Astrocyte (in vitro differentiated cells and primary cell): ENCODE data around the gene NUP93. TPM values are rescaled to one million over a fixed set of nuclear protein-coding genes. Genes with fewer than 3 reads are reported as not detected.
A peak's percentile ranks its signal among the peaks of the same experiment; 100 is the strongest.

Source experiments
- DNase-seq: peaks from one replicate; pipeline ENCODE4 v3.0.0-alpha.2; 2010; ENCODE audit warnings: low read depth
- FAIRE-seq: peaks from 2 replicates; lab custom pipeline; 2011; peaks lifted over from hg19 to GRCh38; lab: Jason Lieb, UNC
- H2AFZ ChIP-seq: 2 replicates; pipeline ENCODE4 v1.6.0; 2012; ENCODE audit warnings: low read depth, low read length, inconsistent platforms
- H3K27ac ChIP-seq: 2 replicates; pipeline ENCODE4 v1.5.1; 2011; ENCODE audit warnings: low read depth, low read length, inconsistent platforms
- H3K27me3 ChIP-seq: 2 replicates; pipeline ENCODE4 v1.6.0; 2011; ENCODE audit warnings: low read length, inconsistent platforms; ENCODE audit not compliant: insufficient read depth
- H3K36me3 ChIP-seq: 2 replicates; pipeline ENCODE4 v1.5.1; 2011; ENCODE audit warnings: low read length, inconsistent platforms; ENCODE audit not compliant: insufficient read depth
- H3K4me1 ChIP-seq: 2 replicates; pipeline ENCODE4 v1.5.1; 2011; ENCODE audit warnings: low read length, inconsistent platforms; ENCODE audit not compliant: insufficient read depth
- H3K4me2 ChIP-seq: 2 replicates; pipeline ENCODE4 v1.6.0; 2012; ENCODE audit warnings: low read length, inconsistent platforms
- H3K4me3 ChIP-seq: 2 replicates; pipeline ENCODE4 v1.5.1; 2011; ENCODE audit warnings: low read depth, mild to moderate bottlenecking, low read length, inconsistent platforms; ENCODE audit not compliant: insufficient read depth
- H3K79me2 ChIP-seq: 2 replicates; pipeline ENCODE4 v1.6.0; 2012; ENCODE audit warnings: mild to moderate bottlenecking, low read length, inconsistent platforms; ENCODE audit not compliant: insufficient read depth
- H3K9ac ChIP-seq: 2 replicates; pipeline ENCODE4 v1.6.0; 2012; ENCODE audit warnings: mild to moderate bottlenecking, low read length, inconsistent platforms
- H3K9me3 ChIP-seq: 2 replicates; pipeline ENCODE4 v1.5.1; 2012; ENCODE audit warnings: low read depth, mild to moderate bottlenecking, low read length, inconsistent platforms; ENCODE audit not compliant: insufficient read depth
- H4K20me1 ChIP-seq: 2 replicates; pipeline ENCODE4 v1.6.0; 2012; ENCODE audit warnings: low read length, inconsistent platforms; ENCODE audit not compliant: insufficient read depth
- H3K27ac Mint-ChIP-seq: one replicate; pipeline ENCODE4 v1.8.0; 2021; ENCODE audit warnings: mild to moderate bottlenecking, mixed read lengths; ENCODE audit not compliant: unreplicated experiment
- H3K27me3 Mint-ChIP-seq: one replicate; pipeline ENCODE4 v1.8.0; 2021; ENCODE audit warnings: low read depth, mixed read lengths; ENCODE audit not compliant: unreplicated experiment
- H3K36me3 Mint-ChIP-seq: one replicate; pipeline ENCODE4 v1.8.0; 2021; ENCODE audit warnings: low read depth, mixed read lengths; ENCODE audit not compliant: unreplicated experiment
- H3K4me1 Mint-ChIP-seq: one replicate; pipeline ENCODE4 v1.8.0; 2021; ENCODE audit warnings: low read depth, mixed read lengths; ENCODE audit not compliant: unreplicated experiment
- H3K4me3 Mint-ChIP-seq: one replicate; pipeline ENCODE4 v1.8.0; 2021; ENCODE audit warnings: mild to moderate bottlenecking, moderate library complexity, mixed read lengths; ENCODE audit not compliant: unreplicated experiment
- H3K9me3 Mint-ChIP-seq: one replicate; pipeline ENCODE4 v1.8.0; 2021; ENCODE audit warnings: mild to moderate bottlenecking, mixed read lengths; ENCODE audit not compliant: unreplicated experiment
- CTCF ChIP-seq: IDR thresholded peaks from 2 replicates; pipeline ENCODE4 v1.5.1; 2011; ENCODE audit warnings: low read depth, mild to moderate bottlenecking, inconsistent platforms, low read length, moderate library complexity; ENCODE audit not compliant: insufficient read depth
- EZH2 ChIP-seq: IDR thresholded peaks from 2 replicates; pipeline ENCODE4 v1.6.1; 2012; ENCODE audit warnings: mild to moderate bottlenecking, low read length, inconsistent platforms; ENCODE audit not compliant: insufficient read depth
- total RNA-seq: library from RNA; stranded (reverse); gene quantifications from 2 replicates; pipeline ENCODE4 v1.2.1, GENCODE V29; 2021

The NUP93 gene
- total RNA-seq, 1 donor from 2014 or later = 89.3 TPM

- H3K9me3 Mint-ChIP-seq = no peaks in the 10 kb centered on the region
- DNase-seq = no peak
- H3K4me3 Mint-ChIP-seq = no peak overlapping the region
- Histone ChIP-seq H3K9ac (no peak overlapping the region), H2AFZ (no peak overlapping the region), H4K20me1 (no peaks in the 10 kb centered on the region), H3K4me1 (no peaks in the 10 kb centered on the region), H3K9me3 (no peaks in the 10 kb centered on the region), H3K79me2 (no peaks in the 10 kb centered on the region), H3K27me3 (no peaks in the 10 kb centered on the region), H3K4me2 (no peak overlapping the region), H3K36me3 (peaks cover 32% of the 10 kb centered on the region), H3K27ac (no peak overlapping the region), H3K4me3 (no peak overlapping the region)
- no peaks in the 10 kb centered on the region for H3K27me3 Mint-ChIP-seq
- no peak for FAIRE-seq
- H3K36me3 Mint-ChIP-seq = peaks cover 29% of the 10 kb centered on the region
- H3K27ac Mint-ChIP-seq = no peak overlapping the region
- H3K4me1 Mint-ChIP-seq = peaks cover 11% of the 10 kb centered on the region
- TF ChIP-seq CTCF = no peak
- no peak for TF ChIP-seq EZH2
These were observed 112.2 kb downstream of the NUP93 start for GRCh38 chr16:56842133-56842532.

GRCh38 chr16:56844056-56844455 is 114.1 kb downstream of the NUP93 start:
- Mint-ChIP-seq H3K27me3 (no peaks in the 10 kb centered on the region), H3K27ac (no peak overlapping the region), H3K4me3 (no peak overlapping the region), H3K4me1 (peaks cover 28% of the 10 kb centered on the region), H3K9me3 (no peaks in the 10 kb centered on the region), H3K36me3 (peaks cover 24% of the 10 kb centered on the region)
- Histone ChIP-seq H3K36me3 (peaks cover 17% of the 10 kb centered on the region), H3K79me2 (no peaks in the 10 kb centered on the region), H3K27ac (no peak overlapping the region), H3K27me3 (no peaks in the 10 kb centered on the region), H4K20me1 (no peaks in the 10 kb centered on the region), H2AFZ (no peak overlapping the region), H3K9ac (no peak overlapping the region), H3K9me3 (no peaks in the 10 kb centered on the region), H3K4me3 (no peak overlapping the region), H3K4me1 (peaks cover 17% of the 10 kb centered on the region), H3K4me2 (no peak overlapping the region)
- FAIRE-seq (no peak), DNase-seq (no peak)
- TF ChIP-seq CTCF (no peak), EZH2 (no peak)

- FAIRE-seq = no peak
- H3K9me3 Mint-ChIP-seq = no peaks in the 10 kb centered on the region
- no peak for DNase-seq
- Histone ChIP-seq H3K4me1 (peaks cover 41% of the 10 kb centered on the region), H2AFZ (no peak overlapping the region), H3K4me3 (no peak overlapping the region), H3K27me3 (no peaks in the 10 kb centered on the region), H3K9me3 (no peaks in the 10 kb centered on the region), H3K9ac (no peak overlapping the region), H3K36me3 (peaks cover 7% of the 10 kb centered on the region), H3K4me2 (peak overlapping the region; percentile 57), H3K27ac (peak overlapping the region; percentile 82), H3K79me2 (no peaks in the 10 kb centered on the region), H4K20me1 (no peaks in the 10 kb centered on the region)
- peaks cover 17% of the 10 kb centered on the region for H3K36me3 Mint-ChIP-seq
- peak overlapping the region; percentile 8 for H3K27ac Mint-ChIP-seq
- no peaks in the 10 kb centered on the region for H3K27me3 Mint-ChIP-seq
- no peak overlapping the region for H3K4me3 Mint-ChIP-seq
- TF ChIP-seq CTCF = no peak
- TF ChIP-seq EZH2 = no peak
- peaks cover 38% of the 10 kb centered on the region for H3K4me1 Mint-ChIP-seq
These were observed 117.4 kb downstream of the NUP93 start for GRCh38 chr16:56847173-56847910.
